Hepatic stellate cell (primary cell): ENCODE measurements around the gene SLC25A21.
"Not testable (repeated sequence)": the region's sequence is repeated elsewhere in the genome, so short reads cannot be mapped to it uniquely, and the experiment has no call there.

Source experiments
- DNase-seq: peaks from one replicate; pipeline ENCODE4 v3.0.0; 2011; ENCODE audit warnings: low spot score

SLC25A21 gene

DNA sequence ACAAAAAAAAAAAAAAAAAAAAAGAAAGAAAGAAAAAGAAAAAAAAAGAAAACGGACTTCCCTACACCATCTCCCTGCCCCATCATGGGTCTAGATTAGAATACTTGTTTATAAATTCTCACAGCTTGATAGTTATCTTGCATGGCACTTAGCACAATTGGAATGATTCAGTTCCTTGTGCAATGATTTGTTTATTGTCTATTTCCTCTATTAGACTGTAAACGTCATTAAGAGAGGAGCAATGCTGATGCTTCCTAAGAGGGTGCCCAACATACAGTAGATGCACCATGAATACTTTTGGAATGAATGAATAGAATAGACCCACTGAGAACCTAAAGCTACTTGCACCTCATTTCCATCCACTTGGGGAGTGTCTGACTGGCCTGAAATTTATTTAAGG lies 469.9 kb downstream of the SLC25A21 start:
- DNase-seq: no peak

DNA sequence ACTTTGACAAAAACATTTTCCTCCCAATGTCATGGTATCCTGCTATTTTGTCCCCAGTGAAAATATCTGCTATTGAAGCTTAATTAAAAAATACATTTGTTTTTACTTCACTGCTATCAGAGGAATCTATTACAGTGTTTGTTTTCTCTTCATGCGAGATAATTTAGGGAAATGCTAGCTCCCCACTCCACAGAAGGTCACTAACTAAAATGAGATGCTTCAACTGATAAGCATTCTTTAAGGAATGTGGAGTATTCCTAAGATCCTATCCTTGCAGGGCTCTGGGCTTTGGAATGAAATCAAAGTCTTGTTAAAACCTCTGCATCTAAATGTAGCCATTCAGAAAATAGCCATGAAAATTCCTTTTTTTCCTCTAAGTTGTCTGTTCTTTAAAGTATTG lies 471.3 kb downstream of the SLC25A21 start:
- no peak for DNase-seq

DNA sequence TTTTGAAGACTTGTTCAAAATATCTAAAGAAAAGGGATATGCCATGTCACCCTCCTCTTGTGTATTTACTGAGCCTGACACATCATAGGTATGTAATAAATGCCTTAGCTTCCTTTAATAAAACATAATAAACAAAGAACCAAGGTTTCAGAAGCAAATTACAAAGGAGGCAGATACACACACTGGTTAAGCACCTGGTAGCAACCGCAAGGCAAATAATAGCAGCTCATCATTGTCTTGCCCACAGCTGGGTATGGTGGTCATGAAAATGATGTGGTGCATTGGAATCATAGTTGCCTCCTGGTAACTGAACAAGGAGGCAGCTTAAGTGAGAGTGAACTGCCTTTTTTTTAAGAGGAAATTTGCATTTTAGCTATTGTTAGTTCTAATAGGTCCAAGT lies 471.8 kb downstream of the SLC25A21 start:
- no peak for DNase-seq

DNA sequence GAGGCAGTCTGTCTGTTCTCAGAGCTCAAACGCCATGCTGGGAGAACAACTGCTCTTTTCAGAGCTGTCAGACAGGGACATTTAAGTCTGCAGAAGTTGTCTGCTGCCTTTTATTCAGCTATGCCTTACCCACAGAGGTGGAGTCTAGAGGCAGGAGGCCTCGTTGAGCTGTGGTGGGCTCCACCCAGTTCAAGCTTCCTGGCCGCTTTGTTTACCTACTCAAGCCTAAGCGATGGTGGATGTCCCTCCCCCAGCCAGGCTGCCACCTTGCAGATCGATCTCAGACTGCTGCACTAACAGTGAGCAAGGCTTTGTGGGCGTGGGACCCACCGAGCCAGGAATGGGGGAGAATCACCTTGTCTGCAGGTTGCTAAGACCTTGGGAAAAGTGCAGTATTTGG lies 473.0 kb downstream of the SLC25A21 start:
- DNase-seq: not testable (repeated sequence)

DNA sequence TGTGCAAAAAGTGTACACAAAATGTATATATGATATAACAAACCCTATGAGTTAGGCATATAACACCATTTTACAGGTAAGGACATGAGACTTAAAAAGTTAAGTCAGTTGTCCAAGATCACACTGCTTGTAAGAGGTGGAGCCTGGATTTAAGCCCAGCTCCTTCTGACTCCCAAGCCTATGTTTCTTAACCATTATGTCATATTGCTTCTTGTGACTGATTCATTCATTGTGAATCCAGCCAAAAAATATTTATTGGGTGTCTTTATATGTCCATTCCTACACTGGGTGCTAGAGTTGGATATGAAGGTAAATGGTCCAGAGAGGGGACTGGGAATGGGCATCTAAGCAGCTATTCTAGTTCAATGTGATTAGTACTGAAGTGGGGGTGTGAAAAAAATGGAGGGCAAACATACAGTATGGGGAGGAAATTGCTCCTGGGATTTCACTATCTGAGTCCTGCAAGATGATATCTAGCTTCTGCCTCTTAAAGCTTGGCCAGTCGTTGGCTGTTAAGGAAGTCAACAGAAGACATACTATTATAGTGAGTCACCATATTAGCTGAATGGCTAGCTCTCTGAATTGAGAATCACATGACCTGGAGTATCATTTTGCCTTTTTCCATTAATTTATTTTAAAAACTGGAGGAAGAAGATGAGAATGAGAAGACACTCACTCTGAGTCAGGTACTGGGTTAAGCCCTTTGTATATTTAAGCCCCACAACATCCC lies 481.9 kb downstream of the SLC25A21 start:
- no peak for DNase-seq

DNA sequence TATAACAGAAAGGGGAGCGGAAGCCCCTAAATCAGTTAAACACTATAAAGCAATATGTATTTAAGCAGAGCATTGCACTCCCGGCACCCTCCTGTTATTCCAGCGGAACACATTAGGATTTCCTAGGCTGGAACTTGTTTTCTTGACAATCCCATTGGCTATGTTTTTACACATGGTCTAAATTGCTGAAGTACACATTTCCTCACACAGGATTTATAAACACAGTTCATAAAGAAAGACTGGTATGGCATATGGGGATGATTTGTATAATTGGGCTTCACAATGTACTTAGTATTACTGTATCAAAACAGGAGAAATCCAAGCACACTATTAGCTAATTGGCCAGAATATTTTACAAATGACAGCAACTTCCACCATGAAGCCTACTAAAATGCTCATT lies 487.5 kb downstream of the SLC25A21 start:
- no peak for DNase-seq

DNA sequence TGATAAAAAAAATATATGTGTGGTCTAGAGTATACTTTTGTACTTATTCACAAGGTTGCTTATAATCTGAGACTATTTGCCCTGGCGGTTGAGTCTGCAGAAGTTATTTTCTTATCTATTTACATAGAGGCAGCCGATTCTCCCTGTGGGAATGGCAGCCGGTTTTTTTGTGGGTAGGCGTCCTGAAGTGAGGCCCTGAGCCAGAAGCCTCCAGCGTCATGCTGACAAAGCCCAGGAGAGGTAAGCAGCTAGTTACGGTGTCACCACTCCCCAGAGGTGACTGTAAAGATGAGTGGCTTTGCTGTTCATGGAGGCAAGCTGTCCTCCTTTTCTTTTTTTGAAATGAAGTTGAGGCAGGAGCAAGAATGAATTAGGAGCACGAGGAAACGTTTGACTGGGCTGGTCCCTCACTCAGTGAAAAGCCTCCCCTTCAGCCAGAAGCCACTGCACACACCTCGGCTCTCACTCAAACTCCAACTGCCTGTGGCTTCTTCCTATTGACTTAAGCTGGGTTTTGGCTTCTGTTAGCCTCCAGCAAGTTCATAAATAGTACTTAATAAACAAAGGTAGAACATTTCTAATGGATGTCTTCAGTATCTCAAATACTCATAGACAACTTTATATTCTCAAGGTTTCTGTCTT lies 489.2 kb downstream of the SLC25A21 start:
- no peak for DNase-seq

DNA sequence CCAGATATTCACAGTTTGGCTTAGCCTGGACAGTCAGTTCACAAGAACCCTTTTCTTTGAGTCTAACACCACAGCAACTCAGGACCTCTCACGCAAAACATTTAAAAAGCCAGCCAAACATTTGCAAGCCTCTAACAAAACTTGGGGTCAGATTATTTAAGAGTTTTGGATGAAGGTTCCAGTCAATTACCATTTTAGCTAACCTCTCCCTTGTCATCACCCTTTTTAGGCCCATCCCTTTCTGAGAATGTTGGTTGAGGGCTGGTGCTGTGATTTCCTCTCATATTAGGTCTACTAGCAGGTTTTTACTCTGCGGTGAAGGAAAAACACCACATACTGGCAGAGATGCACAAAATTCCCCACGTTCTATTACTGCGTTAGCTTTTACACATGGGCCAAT lies 490.1 kb downstream of the SLC25A21 start:
- no peak for DNase-seq

DNA sequence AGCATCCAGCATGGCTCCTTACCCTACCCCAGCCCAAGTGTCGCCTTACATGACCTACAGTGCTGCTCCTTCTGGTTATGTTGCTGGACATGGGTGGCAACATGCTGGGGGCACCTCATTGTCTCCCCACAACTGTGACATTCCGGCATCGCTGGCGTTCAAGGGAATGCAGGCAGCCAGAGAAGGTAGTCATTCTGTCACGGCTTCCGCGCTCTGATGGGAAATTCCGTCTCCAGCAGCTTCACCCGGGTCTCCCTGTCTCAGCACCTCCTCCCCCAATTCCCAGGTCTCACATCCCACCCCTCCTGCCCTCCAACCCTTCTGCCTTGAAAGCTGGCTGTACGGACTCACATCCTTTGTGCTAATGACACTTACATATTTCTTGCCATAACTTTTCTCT lies 496.2 kb downstream of the SLC25A21 start:
- DNase-seq: no peak

DNA sequence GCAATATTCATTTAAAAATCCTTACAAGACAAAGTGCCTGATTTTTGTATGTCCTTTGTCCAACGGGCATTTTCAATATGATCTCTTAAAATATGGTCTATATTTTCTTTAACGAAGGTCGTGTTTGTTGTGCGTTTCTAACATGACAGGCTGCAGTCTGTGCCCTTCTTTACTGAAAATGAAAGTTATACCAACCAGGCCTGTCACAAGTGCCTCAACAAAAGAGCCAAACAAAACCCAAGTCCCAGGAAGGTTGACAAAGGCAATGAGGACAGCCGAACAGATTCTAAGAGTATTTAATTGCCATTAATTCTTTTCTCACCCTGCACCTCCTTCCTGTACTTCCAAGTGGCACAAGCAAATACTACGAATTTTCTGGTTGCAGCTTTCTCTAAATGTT lies 496.8 kb downstream of the SLC25A21 start:
- no peak for DNase-seq

DNA sequence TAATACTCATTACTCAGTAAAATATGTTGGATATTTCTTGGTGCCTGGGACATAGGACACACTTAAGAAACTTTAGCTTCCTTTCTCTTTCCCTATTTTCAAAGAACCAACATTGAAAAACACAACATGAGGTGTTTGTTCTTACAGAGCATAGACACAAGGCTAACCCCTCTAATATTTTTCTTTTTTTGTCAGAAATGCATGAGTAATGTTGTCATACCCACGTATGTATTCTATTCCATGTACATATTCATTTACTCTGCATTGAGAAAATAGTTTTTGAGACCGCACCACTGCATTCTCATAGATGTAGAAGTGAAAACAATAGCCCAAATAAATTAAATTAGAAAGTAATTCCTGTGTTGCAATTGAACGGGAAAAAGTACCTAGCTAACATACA lies 497.7 kb downstream of the SLC25A21 start:
- no peak for DNase-seq

DNA sequence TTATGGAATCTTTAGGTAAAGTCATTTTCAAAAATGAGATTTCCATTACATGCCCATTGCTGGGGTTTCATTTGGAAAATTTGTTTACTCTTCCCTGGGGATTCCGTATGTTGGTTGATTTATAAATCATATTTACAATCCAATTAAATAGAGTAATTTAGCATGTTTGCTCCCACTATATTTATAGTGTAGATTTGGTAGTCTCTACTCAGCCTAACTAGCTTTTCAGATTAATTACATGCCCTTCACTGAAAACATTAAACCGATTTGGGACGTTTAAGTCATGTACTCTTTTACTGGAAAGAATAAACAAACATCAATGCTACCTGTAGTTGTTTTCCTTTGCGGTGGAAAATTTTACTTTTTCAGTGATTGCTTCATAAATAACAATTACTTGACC lies 500.3 kb downstream of the SLC25A21 start:
- no peak for DNase-seq

DNA sequence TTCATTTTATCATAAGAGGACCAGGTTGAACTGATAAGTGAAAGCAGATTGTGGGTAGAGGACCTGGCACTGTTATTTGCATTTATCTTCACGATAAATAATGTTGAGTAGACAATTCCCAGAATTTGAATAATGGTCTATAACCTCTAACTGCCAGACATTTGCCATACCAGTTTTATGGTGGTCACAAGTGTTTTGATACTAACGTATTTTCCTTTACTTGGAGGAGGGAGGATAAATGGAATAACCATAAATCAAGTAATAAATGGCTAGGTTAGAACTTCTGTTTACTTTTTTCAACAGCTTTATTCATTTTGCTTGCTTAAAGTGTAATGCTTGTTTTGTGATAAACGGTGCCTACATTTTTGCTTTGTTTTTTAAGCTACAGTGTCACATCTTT lies 501.3 kb downstream of the SLC25A21 start:
- no peak for DNase-seq

DNA sequence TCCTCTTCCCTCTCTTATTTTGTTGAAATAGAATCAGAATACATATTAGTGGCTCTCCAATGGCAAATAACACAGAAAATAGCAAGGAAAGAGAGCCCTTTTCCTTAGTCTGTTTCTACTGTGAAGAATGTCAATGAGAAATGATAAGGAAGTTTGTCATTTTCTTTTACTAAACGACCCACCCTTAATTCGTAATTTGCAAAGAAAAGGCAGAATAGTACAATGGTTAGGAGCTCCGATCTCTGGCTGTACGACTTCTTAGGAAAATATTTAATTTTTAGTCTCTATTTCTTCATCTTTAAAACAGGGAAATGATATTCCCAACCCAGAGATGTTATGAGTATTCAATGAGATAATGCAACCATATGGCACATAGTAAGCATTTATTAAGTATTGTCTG lies 504.7 kb downstream of the SLC25A21 start:
- DNase-seq: no peak

DNA sequence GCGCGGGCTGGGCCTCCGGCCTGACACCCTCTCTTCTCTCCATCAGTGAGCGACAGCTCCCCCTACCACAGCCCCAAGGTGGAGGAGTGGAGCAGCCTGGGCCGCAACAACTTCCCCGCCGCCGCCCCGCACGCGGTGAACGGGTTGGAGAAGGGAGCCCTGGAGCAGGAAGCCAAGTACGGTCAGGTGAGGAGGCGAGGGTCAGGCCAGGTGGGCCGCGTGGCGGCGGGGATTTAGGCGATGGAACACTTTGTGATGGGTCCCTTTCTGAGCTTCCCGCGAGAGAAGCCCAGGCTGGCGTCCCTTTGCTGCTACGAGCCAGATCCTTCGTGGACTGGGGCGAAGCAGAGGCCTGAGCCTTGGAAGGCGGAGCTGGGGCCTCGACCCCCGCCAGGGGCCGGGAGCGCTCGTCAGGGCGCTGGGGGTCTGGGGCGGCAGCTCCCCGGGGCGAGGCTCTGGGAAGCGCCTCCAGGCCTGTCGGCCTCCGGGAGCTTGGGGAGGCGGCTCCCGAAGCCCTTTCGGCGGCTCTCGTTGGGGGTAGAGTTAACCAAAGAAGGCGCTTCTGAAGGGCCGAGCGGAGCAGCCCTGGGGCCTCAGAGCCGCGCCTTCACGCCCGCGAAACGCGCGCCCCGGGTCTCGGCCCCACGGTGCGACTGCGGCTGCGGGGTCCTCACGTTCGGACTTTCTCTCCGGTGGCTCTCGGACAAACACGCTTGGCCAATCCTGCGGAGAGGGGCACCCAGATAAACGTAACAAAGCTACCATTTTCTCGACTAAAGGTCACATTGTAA lies 505.8 kb downstream of the SLC25A21 start:
- no peak for DNase-seq

DNA sequence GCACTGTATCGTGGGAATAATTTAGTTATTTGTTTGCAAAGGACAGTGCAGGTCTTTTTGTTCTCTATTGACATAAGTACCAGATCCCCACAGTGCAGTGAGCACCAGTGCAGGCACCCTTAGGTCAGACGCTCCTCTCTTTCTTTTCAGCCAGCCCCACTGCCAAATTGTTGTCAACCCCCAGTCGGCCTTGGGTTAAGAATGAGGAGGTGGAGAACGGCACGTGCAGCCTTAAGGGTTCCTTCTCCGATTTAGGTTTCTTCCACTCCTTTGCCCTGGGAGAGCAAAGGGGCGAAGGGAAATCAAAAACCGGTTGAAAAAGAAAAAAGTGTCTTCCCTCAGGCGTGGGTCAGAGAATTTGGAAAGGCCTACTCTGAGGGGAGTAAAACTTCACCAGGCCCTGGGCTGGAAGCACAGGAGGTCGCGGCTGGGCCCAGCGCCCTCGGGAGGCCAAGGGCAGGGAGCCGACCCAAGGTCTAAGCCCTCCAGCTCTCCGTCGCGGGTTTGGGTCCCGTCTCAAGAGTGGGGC lies 506.5 kb downstream of the SLC25A21 start:
- DNase-seq: no peak

DNA sequence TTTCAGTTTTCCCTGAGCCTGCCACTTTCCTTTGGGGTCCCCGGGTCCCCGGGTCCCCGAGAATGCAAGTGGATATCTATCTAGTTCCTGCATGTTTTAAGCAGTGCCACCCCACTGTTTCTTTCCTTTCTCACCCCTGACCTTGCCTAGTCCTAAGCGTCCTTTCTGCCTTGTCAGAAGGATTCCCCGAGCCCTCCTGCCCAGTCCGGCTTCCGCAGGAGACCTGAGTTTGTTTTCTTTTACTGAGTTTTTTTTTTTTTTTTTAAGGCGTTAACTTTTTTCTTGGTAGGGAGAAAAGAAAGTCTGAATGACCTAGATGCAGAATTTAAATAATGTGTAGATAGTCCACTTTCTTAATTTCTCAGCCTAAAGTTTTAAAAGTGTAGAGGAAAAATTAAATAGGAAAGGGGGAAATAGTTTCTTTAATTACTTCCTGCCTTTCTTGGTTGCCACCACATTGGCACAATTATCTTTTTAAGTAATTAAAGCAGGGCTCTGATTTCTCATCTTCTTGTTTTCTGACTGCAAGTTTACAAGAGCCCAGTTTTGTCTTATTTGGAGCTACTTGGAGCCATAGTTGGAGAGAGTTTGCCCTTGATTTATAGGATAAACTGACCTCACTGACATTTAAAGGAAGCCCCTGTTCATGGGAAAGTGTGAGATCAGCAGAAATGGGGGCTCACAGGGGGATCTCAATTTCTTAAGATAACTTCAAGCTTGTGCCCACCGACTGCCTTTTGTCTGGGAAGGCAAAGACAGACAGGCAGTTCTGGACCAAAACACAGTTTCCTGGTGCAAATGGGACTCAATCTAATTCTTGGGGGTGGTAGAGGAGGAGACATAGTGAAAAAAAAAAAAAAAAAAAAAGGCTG lies 507.8 kb downstream of the SLC25A21 start:
- DNase-seq: no peak

DNA sequence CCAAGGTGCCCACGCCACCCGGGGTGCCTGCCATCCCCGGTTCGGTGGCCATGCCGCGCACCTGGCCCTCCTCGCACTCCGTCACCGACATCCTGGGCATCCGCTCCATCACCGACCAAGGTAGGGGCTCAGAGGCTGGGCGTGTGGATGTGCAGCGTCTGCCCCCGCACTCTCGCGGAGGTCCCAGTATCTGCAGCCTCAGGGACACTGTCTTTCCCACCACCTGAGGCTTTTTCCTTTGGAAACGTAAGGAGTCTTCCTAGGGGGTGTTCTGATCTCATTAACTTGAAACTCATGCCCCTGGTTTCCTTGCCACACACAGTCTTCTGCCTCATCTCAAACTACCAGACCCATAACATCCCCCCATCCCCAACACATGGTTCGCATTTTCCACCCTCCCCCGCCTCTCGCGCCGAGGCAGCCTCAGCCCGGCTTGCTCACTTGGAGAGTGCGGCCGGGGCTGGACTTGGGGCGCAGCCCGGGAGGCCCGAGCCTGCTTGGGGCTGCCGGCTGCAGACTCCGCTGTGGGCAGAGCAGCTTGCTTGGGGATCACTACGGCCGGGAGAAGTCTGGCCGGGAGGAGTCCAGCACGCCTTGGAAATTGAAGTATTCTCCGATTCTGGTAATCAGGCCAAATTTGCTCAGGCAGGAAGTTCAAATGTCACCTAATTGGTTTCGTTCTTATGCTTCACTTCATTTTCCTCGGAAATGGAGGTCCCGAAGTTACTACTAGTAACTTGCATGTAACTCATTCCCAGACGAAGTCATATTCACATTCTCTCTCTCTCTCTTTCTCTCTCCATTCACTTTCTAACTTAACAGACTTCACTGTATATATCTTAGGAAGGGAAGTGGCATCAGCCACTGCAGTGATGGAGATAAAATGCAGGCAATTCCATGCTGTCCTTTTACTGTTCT lies 508.7 kb downstream of the SLC25A21 start:
- no peak for DNase-seq

DNA sequence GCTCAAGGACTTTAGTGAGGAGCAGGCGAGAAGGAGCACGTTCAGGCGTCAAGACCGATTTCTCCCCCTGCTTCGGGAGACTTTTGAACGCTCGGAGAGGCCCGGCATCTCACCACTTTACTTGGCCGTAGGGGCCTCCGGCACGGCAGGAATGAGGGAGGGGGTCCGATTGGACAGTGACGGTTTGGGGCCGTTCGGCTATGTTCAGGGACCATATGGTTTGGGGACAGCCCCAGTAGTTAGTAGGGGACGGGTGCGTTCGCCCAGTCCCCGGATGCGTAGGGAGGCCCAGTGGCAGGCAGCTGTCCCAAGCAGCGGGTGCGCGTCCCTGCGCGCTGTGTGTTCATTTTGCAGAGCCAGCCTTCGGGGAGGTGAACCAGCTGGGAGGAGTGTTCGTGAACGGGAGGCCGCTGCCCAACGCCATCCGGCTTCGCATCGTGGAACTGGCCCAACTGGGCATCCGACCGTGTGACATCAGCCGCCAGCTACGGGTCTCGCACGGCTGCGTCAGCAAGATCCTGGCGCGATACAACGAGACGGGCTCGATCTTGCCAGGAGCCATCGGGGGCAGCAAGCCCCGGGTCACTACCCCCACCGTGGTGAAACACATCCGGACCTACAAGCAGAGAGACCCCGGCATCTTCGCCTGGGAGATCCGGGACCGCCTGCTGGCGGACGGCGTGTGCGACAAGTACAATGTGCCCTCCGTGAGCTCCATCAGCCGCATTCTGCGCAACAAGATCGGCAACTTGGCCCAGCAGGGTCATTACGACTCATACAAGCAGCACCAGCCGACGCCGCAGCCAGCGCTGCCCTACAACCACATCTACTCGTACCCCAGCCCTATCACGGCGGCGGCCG lies 509.6 kb downstream of the SLC25A21 start:
- no peak for DNase-seq

DNA sequence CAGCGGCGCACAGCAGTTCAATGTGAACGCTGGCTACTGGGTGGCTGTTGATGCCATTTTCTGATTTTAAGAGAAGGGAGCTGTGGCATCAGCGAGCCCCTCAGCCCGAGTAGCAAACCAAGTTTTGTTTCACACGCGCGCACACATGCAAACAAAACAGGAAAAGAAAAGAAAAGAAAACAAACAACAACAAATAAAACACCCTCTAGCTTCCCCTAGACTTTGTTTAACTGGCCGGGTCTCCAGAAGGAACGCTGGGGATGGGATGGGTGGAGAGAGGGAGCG lies 510.2 kb downstream of the SLC25A21 start:
- DNase-seq: no peak
